Smooth muscle cell (in vitro differentiated cells): ENCODE measurements around the gene ITGB4. TPM values are rescaled to one million over a fixed set of nuclear protein-coding genes. Genes with fewer than 3 reads are reported as not detected.

Experiments used
- DNase-seq: peaks from one replicate; lab custom pipeline; 2025; ENCODE audit not compliant: unreplicated experiment; lab: John Stamatoyannopoulos, UW
- H2AFZ ChIP-seq: fragments of 200-600 bp; sonication (generic); 2 replicates; pipeline ENCODE4 v1.6.0; 2016; ENCODE audit warnings: antibody characterized with exemption, low read depth, mild to moderate bottlenecking
- H3F3A ChIP-seq: fragments of 200-600 bp; sonication (generic); 2 replicates; pipeline ENCODE4 v1.6.0; 2017; ENCODE audit warnings: antibody characterized with exemption, low read depth
- H3K27ac ChIP-seq: fragments of 200-600 bp; sonication (generic); 2 replicates; pipeline ENCODE4 v1.5.1; 2016; ENCODE audit warnings: low read depth, mild to moderate bottlenecking
- H3K27me3 ChIP-seq: fragments of 200-600 bp; sonication (generic); 2 replicates; pipeline ENCODE4 v1.6.1; 2016; ENCODE audit warnings: low read depth, mild to moderate bottlenecking
- H3K36me3 ChIP-seq: fragments of 200-600 bp; sonication (generic); 2 replicates; pipeline ENCODE4 v1.5.1; 2016; ENCODE audit warnings: low read depth
- H3K4me1 ChIP-seq: fragments of 200-600 bp; sonication (generic); 2 replicates; pipeline ENCODE4 v1.5.1; 2016; ENCODE audit warnings: low read depth
- H3K4me2 ChIP-seq: fragments of 200-600 bp; sonication (generic); 2 replicates; pipeline ENCODE4 v1.6.0; 2016; ENCODE audit warnings: mild to moderate bottlenecking
- H3K4me3 ChIP-seq: fragments of 200-600 bp; sonication (generic); 2 replicates; pipeline ENCODE4 v1.5.1; 2016; ENCODE audit warnings: mild to moderate bottlenecking
- H3K79me2 ChIP-seq: fragments of 200-600 bp; sonication (generic); 2 replicates; pipeline ENCODE4 v1.6.0; 2016; ENCODE audit warnings: low read depth, mild to moderate bottlenecking
- H3K9ac ChIP-seq: fragments of 200-600 bp; sonication (generic); 2 replicates; pipeline ENCODE4 v1.6.0; 2016; ENCODE audit warnings: low read depth
- H3K9me3 ChIP-seq: fragments of 200-600 bp; sonication (generic); replicated peaks from 2 replicates; pipeline ENCODE4 v1.5.1; 2016; ENCODE audit warnings: low read depth
- H4K20me1 ChIP-seq: fragments of 200-600 bp; sonication (generic); 2 replicates; pipeline ENCODE4 v1.6.0; 2016; ENCODE audit warnings: low read depth
- WGBS: methylation state at CpG from one replicate; pipeline ENCODE4 v1.1.7; 2016; ENCODE audit warnings: low lambda C conversion rate; 5-methylcytosine and 5-hydroxymethylcytosine counted together
- microRNA-seq: library from miRNA; unstranded; fragments of <30 nt; microRNA quantifications from one replicate; pipeline ENCODE4, GENCODE V29; 2016; ENCODE audit warnings: borderline number of aligned reads
- polyA plus RNA-seq: library from polyadenylated mRNA; unstranded; fragments of >200 nt; fragmentation: Nextera tagmentation; extraction: Ambion mirVana; gene quantifications from 2 replicates; pipeline ENCODE4 v1.2.1, GENCODE V29; 2016
- total RNA-seq: library from RNA; depleted of rRNA; stranded (reverse); fragments of >200 nt; gene quantifications from 2 replicates; pipeline ENCODE4 v1.2.3, GENCODE V29; 2014
- TF ChIP-seq, protein P1 (sequence below): fragments of 200-600 bp; sonication (generic); IDR thresholded peaks from 2 replicates; pipeline ENCODE4 v1.5.1; 2017; ENCODE audit warnings: borderline replicate concordance, mild to moderate bottlenecking, antibody characterized with exemption; ENCODE audit not compliant: insufficient read depth, poor library complexity, severe bottlenecking

The ITGB4 gene
- total and polyA plus RNA-seq, 2 experiments from 2014 or later, result 47.2 to 83.8 TPM

DNA sequence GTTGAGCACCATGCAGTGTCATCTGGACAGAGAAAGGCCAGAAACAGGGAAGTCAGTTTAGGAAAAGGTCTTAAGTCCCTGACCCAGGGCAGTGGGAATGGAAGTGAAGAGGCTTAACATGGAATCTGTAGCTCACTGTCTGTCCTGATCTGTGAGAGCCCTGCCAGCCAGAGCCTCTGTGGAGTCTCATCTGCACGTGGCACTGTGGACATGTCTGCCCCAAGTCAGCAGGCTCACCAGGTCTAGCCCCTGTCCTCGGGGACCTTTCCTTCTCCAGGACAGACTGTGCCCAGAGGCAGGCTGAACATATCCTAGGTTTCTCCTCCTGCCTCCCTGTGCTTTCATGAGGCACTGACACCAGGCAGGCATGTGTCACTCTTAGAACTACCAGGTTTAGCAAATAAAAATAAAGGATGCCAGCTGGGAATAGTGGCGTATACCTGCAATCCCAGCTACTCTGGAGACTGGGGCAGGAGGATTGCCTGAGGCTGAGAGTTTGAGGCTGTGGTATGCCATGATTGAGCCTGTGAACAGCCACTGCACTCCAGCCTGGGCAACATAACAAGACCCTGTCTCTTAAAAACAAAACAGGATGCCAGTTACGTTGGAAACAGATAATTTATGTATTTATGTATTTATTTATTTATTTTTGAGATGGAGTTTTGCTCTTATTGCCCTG, 85.7 kb downstream of the ITGB4 start:
- Histone ChIP-seq H4K20me1 (peaks cover 74% of the 10 kb centered on the region), H3K36me3 (no peaks in the 10 kb centered on the region), H3K4me3 (no peak overlapping the region), H2AFZ (no peak overlapping the region), H3K27ac (no peak overlapping the region), H3K27me3 (no peaks in the 10 kb centered on the region), H3F3A (no peaks in the 10 kb centered on the region), H3K9me3 (no peaks in the 10 kb centered on the region), H3K4me2 (no peak overlapping the region), H3K4me1 (no peaks in the 10 kb centered on the region), H3K9ac (no peak overlapping the region), H3K79me2 (peaks cover 36% of the 10 kb centered on the region)
- WGBS, result 74% methylated on average over 4 of the region's 4 CpGs
- no peak for DNase-seq
- TF ChIP-seq, protein P1, sequence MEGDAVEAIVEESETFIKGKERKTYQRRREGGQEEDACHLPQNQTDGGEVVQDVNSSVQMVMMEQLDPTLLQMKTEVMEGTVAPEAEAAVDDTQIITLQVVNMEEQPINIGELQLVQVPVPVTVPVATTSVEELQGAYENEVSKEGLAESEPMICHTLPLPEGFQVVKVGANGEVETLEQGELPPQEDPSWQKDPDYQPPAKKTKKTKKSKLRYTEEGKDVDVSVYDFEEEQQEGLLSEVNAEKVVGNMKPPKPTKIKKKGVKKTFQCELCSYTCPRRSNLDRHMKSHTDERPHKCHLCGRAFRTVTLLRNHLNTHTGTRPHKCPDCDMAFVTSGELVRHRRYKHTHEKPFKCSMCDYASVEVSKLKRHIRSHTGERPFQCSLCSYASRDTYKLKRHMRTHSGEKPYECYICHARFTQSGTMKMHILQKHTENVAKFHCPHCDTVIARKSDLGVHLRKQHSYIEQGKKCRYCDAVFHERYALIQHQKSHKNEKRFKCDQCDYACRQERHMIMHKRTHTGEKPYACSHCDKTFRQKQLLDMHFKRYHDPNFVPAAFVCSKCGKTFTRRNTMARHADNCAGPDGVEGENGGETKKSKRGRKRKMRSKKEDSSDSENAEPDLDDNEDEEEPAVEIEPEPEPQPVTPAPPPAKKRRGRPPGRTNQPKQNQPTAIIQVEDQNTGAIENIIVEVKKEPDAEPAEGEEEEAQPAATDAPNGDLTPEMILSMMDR, result no peak

Small RNAs within 50 kb of the gene (microRNA-seq; reads per million reads assigned to microRNA genes)
- gene MIR4738, result not detected

Other genes starting within 250 kb of the ITGB4 start
- gene CASKIN2, start 205.9 kb upstream of the ITGB4 start, total RNA-seq, result 2.6 and 4.2 TPM in 2 replicates
- 8.0 and 10.9 TPM in 2 replicates for gene CASKIN2, start 205.9 kb upstream of the ITGB4 start, polyA plus RNA-seq
- 12.5 and 15.1 TPM in 2 replicates for gene TSEN54, start 204.9 kb upstream of the ITGB4 start, total RNA-seq
- gene TSEN54, start 204.9 kb upstream of the ITGB4 start, polyA plus RNA-seq, result 15.1 and 27.7 TPM in 2 replicates
- gene LLGL2, start 195.8 kb upstream of the ITGB4 start, total RNA-seq, result 7.6 and 9.9 TPM in 2 replicates
- gene LLGL2, start 195.8 kb upstream of the ITGB4 start, polyA plus RNA-seq, result 12.7 and 33.5 TPM in 2 replicates
- gene MYO15B, start 133.7 kb upstream of the ITGB4 start, total RNA-seq, result 10.5 and 14.7 TPM in 2 replicates
- gene MYO15B, start 133.7 kb upstream of the ITGB4 start, polyA plus RNA-seq, result 17.5 and 43.9 TPM in 2 replicates
- gene SMIM5, start 88.0 kb upstream of the ITGB4 start, total RNA-seq, result 0.13 and 1.7 TPM in 2 replicates
- gene SMIM5, start 88.0 kb upstream of the ITGB4 start, polyA plus RNA-seq, result 0.80 and 1.2 TPM in 2 replicates
- 12.5 and 38.2 TPM in 2 replicates for gene RECQL5, start 54.3 kb upstream of the ITGB4 start, total RNA-seq
- gene RECQL5, start 54.3 kb upstream of the ITGB4 start, polyA plus RNA-seq, result 15.4 and 15.7 TPM in 2 replicates
- gene SAP30BP, start 54.1 kb upstream of the ITGB4 start, total RNA-seq, result 75.4 and 87.7 TPM in 2 replicates
- 119 and 135 TPM in 2 replicates for gene SAP30BP, start 54.1 kb upstream of the ITGB4 start, polyA plus RNA-seq
- 31.1 and 32.7 TPM in 2 replicates for gene GALK1, start 43.7 kb downstream of the ITGB4 start, total RNA-seq
- 88.8 and 108 TPM in 2 replicates for gene GALK1, start 43.7 kb downstream of the ITGB4 start, polyA plus RNA-seq
- 25.4 and 39.5 TPM in 2 replicates for gene UNK, start 63.3 kb downstream of the ITGB4 start, total RNA-seq
- gene UNK, start 63.3 kb downstream of the ITGB4 start, polyA plus RNA-seq, result 26.8 and 31.5 TPM in 2 replicates
- 4.5 TPM in 2 replicates for gene UNC13D, start 122.9 kb downstream of the ITGB4 start, total RNA-seq
- 2.4 and 9.6 TPM in 2 replicates for gene UNC13D, start 122.9 kb downstream of the ITGB4 start, polyA plus RNA-seq
- gene WBP2, start 133.9 kb downstream of the ITGB4 start, total RNA-seq, result 26.4 and 27.6 TPM in 2 replicates
- gene WBP2, start 133.9 kb downstream of the ITGB4 start, polyA plus RNA-seq, result 91.4 and 111 TPM in 2 replicates
- gene TRIM47, start 157.1 kb downstream of the ITGB4 start, total RNA-seq, result 3.8 and 8.7 TPM in 2 replicates
- gene TRIM47, start 157.1 kb downstream of the ITGB4 start, polyA plus RNA-seq, result 16.1 and 31.7 TPM in 2 replicates
- gene TRIM65, start 175.5 kb downstream of the ITGB4 start, total RNA-seq, result 9.8 and 13.3 TPM in 2 replicates
- gene TRIM65, start 175.5 kb downstream of the ITGB4 start, polyA plus RNA-seq, result 15.4 and 17.4 TPM in 2 replicates
- gene MRPL38, start 183.4 kb downstream of the ITGB4 start, total RNA-seq, result 32.6 and 48.4 TPM in 2 replicates
- 90.5 and 107 TPM in 2 replicates for gene MRPL38, start 183.4 kb downstream of the ITGB4 start, polyA plus RNA-seq
- 8.4 and 21.8 TPM in 2 replicates for gene FBF1, start 219.6 kb downstream of the ITGB4 start, total RNA-seq
- gene FBF1, start 219.6 kb downstream of the ITGB4 start, polyA plus RNA-seq, result 4.6 and 8.2 TPM in 2 replicates